ENCODE measurements around the gene RPGRIP1. TPM values are rescaled to one million over a fixed set of nuclear protein-coding genes. Genes with fewer than 3 reads are reported as not detected.
"Not testable (repeated sequence)": the region's sequence is repeated elsewhere in the genome, so short reads cannot be mapped to it uniquely, and the experiment has no call there.

RPGRIP1 gene
- total and polyA plus RNA-seq, 2 experiments from 2014 or later, result 0.31 TPM; not detected in 1

GRCh38 chr14:21267886-21268616 is 11.8 kb upstream of the RPGRIP1 start:
- H3K4me1 ChIP-seq (ENCODE audit: low read depth), result peaks cover 32% of the 10 kb centered on the region

GRCh38 chr14:21268617-21269251 is 11.1 kb upstream of the RPGRIP1 start:
- H3K27me3 ChIP-seq, result no peaks in the 10 kb centered on the region
- no peaks in the 10 kb centered on the region for H3K9me3 ChIP-seq (ENCODE audit: low read depth)
- peak overlapping the region; percentile 83 for H3K4me3 ChIP-seq
- TF ChIP-seq, protein P1, sequence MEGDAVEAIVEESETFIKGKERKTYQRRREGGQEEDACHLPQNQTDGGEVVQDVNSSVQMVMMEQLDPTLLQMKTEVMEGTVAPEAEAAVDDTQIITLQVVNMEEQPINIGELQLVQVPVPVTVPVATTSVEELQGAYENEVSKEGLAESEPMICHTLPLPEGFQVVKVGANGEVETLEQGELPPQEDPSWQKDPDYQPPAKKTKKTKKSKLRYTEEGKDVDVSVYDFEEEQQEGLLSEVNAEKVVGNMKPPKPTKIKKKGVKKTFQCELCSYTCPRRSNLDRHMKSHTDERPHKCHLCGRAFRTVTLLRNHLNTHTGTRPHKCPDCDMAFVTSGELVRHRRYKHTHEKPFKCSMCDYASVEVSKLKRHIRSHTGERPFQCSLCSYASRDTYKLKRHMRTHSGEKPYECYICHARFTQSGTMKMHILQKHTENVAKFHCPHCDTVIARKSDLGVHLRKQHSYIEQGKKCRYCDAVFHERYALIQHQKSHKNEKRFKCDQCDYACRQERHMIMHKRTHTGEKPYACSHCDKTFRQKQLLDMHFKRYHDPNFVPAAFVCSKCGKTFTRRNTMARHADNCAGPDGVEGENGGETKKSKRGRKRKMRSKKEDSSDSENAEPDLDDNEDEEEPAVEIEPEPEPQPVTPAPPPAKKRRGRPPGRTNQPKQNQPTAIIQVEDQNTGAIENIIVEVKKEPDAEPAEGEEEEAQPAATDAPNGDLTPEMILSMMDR (IDR thresholded peaks at IDR 0.05; ENCODE audit: low read depth, low read length), result no peak
- H3K36me3 ChIP-seq, result peaks cover 19% of the 10 kb centered on the region
- H3K4me1 ChIP-seq (ENCODE audit: low read depth), result peaks cover 25% of the 10 kb centered on the region
- peak overlapping the region; percentile 97 for H3K27ac ChIP-seq
- peak; percentile 62 to 78 for DNase-seq (ENCODE audit: low read depth in 1 of 2, low spot score in 1 of 2)

More at GRCh38 chr14:21267886-21268616, 11.8 kb upstream of the RPGRIP1 start:
- TF ChIP-seq, protein P1 (IDR thresholded peaks at IDR 0.05; ENCODE audit: low read depth, low read length), result no peak
- H3K27ac ChIP-seq, result peak overlapping the region; percentile 97
- H3K27me3 ChIP-seq, result no peaks in the 10 kb centered on the region
- H3K9me3 ChIP-seq (ENCODE audit: low read depth), result no peaks in the 10 kb centered on the region
- peaks cover 19% of the 10 kb centered on the region for H3K36me3 ChIP-seq
- H3K4me3 ChIP-seq, result peak overlapping the region; percentile 83
- peak in 1 of 2 donors; percentile 47 for DNase-seq (ENCODE audit: low read depth in 1 of 2, low spot score in 1 of 2)

GRCh38 chr14:21269252-21270046 is 10.4 kb upstream of the RPGRIP1 start, which contains the start of gene HNRNPC:
TSS of gene HNRNPC (minus strand) at chr14:21269442. CDS start at chr14:21234193, 35,249 bp downstream.
- peaks cover 13% of the 10 kb centered on the region for H3K36me3 ChIP-seq
- no peaks in the 10 kb centered on the region for H3K27me3 ChIP-seq
- peak within 1 kb of the TSS; percentile 83 for H3K4me3 ChIP-seq
- no peaks in the 10 kb centered on the region for H3K9me3 ChIP-seq (ENCODE audit: low read depth)
- peak within 1 kb of the TSS; percentile 97 for H3K27ac ChIP-seq
- DNase-seq (ENCODE audit: low read depth in 1 of 2, low spot score in 1 of 2), result peak; percentile 99 to 100
- TF ChIP-seq, protein P1 (IDR thresholded peaks at IDR 0.05; ENCODE audit: low read depth, low read length), result no peak
- peaks cover 18% of the 10 kb centered on the region for H3K4me1 ChIP-seq (ENCODE audit: low read depth)

GRCh38 chr14:21272661-21273060 is 7.2 kb upstream of the RPGRIP1 start:
- not testable (repeated sequence) for H3K4me1 ChIP-seq (ENCODE audit: low read depth); H3K27me3 ChIP-seq; H3K4me3 ChIP-seq; H3K27ac ChIP-seq; H3K9me3 ChIP-seq (ENCODE audit: low read depth); DNase-seq (ENCODE audit: low read depth in 1 of 2, low spot score in 1 of 2); H3K36me3 ChIP-seq

- Histone ChIP-seq H3K36me3 (no peaks in the 10 kb centered on the region), H3K4me1 (ENCODE audit: low read depth) (no peaks in the 10 kb centered on the region), H3K27ac (no peak overlapping the region), H3K9me3 (ENCODE audit: low read depth) (no peaks in the 10 kb centered on the region), H3K27me3 (no peaks in the 10 kb centered on the region), H3K4me3 (no peak overlapping the region)
- TF ChIP-seq, protein P1 (IDR thresholded peaks at IDR 0.05; ENCODE audit: low read depth, low read length), result no peak
- no peak for DNase-seq (ENCODE audit: low read depth in 1 of 2, low spot score in 1 of 2)
Measured at GRCh38 chr14:21275261-21275858, 4.5 kb upstream of the RPGRIP1 start.
